Measurements from ENCODE around the gene ULBP1.

DNA sequence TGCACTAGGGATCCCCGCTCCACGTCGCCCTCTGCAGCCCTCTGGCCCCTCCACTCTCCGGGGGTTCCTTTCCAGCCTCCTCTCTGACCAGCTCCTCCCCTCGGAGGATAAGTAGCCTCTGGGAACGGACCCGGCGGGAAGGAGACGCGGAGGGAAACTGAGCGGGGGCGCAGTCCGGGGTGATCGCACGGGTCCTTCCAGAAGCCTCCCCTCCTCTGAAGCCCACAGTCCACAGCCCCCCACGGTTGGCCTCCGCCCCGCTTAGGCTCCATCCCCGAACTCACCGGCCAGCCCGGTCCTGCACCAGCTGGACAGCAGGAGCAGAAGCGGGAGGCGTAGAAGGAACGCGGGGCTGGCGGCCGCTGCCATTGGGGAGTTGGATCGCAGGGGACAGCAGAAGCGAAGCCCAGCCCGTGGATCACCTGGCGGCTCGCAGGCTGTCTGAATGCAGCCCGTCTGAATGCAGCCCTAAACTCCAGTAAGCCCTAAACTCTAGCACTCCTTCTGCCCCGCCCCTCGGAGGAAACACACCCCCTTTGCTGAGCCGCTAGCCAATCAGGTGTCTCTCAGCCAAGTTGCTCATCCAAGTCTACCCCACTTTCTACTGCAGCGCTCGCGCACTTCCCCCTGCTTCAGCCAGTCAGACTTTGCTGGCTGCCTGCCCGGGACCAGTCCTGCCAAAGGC, 41.0 kb upstream of the ULBP1 start, which contains the start of gene RAET1G:
- TF ChIP-seq, protein P1, sequence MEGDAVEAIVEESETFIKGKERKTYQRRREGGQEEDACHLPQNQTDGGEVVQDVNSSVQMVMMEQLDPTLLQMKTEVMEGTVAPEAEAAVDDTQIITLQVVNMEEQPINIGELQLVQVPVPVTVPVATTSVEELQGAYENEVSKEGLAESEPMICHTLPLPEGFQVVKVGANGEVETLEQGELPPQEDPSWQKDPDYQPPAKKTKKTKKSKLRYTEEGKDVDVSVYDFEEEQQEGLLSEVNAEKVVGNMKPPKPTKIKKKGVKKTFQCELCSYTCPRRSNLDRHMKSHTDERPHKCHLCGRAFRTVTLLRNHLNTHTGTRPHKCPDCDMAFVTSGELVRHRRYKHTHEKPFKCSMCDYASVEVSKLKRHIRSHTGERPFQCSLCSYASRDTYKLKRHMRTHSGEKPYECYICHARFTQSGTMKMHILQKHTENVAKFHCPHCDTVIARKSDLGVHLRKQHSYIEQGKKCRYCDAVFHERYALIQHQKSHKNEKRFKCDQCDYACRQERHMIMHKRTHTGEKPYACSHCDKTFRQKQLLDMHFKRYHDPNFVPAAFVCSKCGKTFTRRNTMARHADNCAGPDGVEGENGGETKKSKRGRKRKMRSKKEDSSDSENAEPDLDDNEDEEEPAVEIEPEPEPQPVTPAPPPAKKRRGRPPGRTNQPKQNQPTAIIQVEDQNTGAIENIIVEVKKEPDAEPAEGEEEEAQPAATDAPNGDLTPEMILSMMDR (conservative IDR thresholded peaks at IDR 0.05 in 1 of 2, IDR thresholded peaks at IDR 0.05 in 1 of 2; ENCODE audit: extremely low read depth in 1 of 2, insufficient read depth in 1 of 2, low read depth in 1 of 2, low read length in 2 of 2): no peak
- no peak for TF ChIP-seq EZH2 (IDR thresholded peaks at IDR 0.05; ENCODE audit: borderline replicate concordance, low read length)
